HG03039 (cell line): ENCODE measurements around the gene SYPL2.
"Not testable (repeated sequence)": the region's sequence is repeated elsewhere in the genome, so short reads cannot be mapped to it uniquely, and the experiment has no call there.

Experiments used
- ATAC-seq: cut with Tn5 transposase; IDR thresholded peaks from one replicate; pipeline ENCODE4 v1.9.1; 2021; ENCODE audit warnings: mild to moderate bottlenecking, moderate library complexity; ENCODE audit not compliant: unreplicated experiment

SYPL2 gene

DNA sequence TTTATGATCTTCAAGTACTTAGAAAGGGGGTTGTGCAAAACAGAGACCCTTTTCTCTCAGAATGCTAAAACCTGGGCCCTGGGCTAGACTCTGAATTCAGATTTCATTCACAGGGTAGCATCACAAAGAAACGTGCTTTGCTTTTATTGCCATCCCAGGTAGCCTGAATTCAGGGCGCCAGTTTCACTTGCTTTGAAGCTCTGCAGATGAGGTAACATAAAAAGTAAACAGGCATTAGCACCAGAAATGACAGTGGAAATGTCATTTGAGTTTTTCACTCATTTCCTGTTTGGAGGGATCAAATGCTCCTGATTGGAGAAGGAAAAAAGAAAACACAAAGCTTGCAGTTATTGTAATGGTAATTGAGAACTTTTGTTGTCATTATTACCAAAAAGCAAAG, 2.6 kb downstream of the SYPL2 start:
- no peak for ATAC-seq

DNA sequence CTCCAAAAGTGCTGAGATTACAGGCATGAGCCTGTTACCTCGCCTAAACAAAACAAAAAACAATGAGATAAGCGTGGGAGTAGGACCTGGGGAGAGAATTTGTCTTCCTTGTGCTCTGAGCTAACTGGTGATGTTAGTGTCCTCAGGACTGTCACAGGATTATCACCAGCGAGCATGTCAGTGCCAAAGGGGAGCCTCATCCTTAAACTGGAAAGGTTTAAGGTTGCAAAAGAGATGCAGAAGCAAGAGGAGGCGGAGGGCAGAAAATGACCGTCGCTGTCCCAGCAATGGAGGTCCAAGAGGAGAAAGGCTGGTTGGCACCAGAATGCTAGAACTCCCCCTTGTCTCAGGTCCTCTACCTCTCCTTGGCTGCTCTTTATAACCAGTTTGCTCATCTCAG, 3.9 kb downstream of the SYPL2 start:
- no peak for ATAC-seq

DNA sequence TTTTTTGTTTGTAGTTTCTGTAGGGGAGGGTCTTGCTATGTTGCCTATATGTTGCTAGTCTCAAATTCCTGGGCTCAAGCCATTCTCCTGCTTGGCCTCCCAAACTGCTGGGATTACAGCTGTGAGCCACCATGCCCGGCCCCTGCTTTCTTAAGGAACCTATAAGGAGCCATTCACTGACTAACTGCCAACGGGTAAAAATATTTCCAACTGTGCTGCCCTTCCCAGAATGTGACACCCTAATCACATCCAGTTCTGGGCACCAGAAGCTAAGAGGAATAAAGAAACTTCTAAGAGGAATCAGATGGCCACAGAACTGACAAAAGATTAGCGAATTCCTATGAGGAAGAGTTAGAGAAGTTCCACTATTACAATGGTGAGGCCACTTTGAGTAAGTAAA, 6.4 kb downstream of the SYPL2 start:
- ATAC-seq, result no peak

DNA sequence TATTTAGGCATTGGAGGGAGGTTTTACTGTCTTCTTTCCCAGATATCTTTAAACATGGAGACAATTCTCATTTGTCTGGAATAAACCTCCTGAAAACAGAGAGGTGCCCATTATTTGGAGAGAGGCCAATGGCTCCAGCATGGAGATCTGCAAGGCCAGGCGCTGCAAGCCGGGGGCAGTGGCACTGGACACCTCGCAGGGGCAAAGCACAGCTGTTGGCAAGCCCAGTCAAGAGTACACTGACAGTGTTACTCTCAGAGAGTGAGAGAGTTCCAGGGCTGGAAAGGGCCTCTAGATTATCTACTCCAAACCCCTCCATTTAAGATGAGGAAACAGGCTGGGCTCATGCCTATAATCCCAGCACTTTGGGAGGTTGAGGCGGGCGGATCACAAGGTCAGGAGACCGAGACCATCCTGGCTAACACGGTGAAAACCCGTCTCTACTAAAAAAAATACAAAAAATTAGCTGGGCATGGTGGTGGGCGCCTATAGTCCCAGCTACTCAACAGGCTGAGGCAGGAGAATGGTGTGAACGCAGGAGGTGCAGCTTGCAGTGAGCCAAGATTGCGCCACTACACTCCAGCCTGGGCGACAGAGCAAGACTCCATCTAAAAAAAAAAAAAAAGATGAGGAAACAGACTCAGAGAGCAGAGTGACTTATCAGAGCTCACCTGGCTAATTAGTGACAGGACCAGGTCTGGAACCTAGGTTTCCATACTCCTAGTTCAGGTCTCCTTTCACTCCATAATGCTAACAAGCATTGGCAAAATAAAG, 7.1 kb downstream of the SYPL2 start:
- not testable (repeated sequence) for ATAC-seq

DNA sequence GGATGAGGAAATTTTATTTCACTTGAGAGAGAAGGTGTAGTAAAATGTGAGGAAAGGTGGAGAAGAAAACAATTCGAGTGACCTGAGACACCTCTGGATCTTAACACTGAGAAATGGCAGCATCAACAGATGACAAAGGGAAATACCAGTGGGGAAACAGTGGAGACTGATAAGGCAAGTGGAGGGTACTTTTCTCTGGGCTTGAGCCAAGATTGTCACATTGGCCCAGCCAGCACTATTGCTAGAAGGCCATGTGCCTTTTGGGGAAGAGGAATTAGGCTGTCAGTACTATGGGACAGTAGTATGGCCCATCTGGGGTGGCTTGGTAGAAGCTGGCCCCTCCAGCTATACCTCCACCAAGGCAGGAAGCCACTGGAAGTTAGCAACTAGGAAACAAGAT, 8.4 kb downstream of the SYPL2 start:
- ATAC-seq, result no peak

DNA sequence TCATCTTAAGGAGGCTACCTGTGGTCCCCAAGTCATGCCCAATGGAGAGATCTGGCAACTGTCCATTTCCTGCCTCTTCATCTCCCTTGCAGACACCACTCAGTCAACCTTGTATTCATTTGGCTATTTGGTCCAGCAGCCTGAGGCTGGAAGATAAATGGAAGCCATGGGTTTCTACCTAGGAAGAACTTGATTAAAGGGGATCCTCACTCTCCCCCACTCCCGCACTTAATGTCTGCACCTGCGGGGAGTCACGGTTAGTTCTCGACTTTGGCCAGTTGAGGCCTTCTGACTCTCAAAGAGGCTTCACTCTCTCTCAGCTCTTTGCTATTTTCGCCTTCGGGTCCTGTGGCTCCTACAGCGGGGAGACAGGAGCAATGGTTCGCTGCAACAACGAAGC, 8.9 kb downstream of the SYPL2 start:
- no peak for ATAC-seq

DNA sequence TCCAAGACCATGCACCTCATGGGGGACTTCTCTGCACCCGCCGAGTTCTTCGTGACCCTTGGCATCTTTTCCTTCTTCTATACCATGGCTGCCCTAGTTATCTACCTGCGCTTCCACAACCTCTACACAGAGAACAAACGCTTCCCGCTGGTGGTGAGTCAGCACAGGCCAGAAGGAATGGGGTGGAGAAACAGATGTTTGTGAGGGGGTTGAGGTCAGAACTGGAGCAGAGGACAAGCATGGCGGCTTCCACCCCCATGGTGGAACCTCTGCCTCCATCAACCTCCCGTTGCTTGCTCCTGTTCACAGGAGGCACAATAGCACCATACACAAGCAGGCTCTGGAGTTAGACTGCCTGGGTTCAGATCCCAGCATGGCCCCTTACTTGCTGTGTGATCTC, 10.5 kb downstream of the SYPL2 start:
- ATAC-seq, result no peak

DNA sequence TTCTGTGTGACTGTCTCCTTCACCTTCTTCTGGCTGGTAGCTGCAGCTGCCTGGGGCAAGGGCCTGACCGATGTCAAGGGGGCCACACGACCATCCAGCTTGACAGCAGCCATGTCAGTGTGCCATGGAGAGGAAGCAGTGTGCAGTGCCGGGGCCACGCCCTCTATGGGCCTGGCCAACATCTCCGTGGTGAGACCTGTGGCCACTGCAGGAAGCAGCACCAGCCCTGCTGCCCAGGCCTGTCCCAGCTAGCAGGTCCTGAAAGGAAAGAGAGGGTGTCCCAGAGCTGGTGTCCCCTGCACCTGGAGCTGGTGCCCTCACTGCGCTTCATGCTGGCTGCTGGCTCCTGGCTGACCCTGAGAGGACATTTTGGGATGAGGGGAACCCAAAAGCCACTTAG, 11.5 kb downstream of the SYPL2 start:
- no peak for ATAC-seq

DNA sequence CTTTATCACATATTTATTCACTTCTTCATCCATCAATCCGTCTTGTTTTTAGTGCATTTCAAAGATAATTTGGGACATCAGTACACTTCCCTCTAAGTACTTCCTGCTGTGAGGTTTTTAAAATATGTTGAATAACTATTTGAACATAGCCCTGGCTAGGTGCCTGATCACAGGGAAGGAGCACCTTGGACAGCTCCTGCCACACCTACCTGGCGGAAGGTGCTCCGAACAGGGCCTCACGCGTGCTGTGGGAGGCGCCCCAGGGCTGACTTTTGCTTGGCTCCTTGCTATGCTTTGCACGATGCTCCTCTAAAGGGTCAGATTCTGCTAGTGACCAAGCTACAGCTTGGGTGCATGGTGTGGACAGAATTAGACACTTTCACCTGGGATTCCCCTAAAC, 12.5 kb downstream of the SYPL2 start:
- no peak for ATAC-seq

DNA sequence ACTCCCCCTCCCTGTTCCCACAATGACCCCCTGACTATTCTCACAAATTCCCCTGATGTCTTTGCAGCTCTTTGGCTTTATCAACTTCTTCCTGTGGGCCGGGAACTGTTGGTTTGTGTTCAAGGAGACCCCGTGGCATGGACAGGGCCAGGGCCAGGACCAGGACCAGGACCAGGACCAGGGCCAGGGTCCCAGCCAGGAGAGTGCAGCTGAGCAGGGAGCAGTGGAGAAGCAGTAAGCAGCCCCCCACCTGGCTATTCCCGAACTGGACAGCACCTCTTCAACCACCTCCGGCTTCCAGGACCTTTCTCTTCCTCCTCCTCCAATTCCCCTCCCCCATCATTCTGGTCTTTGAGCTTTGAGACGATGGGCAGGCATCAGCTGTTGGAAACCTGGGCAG, 13.0 kb downstream of the SYPL2 start:
- ATAC-seq, result no peak

DNA sequence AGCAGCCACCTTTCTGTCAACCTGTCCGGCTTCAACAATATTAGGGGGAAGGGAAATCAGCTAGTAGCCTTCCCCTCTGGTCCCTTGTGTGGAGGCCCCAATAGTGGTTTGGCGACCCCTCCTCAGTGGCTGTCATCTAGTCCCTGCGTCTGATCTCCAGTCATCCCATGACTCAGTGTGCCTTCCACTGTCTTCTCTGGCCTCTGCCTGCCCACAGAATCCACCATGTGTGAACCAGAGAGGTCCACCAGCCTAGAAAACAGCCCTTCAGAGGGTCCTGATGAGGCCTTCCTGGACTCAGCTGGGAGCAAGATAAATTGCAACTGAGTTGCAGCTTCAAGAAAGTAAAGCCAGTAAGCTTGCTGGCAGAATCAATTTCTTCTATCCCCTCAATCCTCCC, 13.6 kb downstream of the SYPL2 start:
- no peak for ATAC-seq

DNA sequence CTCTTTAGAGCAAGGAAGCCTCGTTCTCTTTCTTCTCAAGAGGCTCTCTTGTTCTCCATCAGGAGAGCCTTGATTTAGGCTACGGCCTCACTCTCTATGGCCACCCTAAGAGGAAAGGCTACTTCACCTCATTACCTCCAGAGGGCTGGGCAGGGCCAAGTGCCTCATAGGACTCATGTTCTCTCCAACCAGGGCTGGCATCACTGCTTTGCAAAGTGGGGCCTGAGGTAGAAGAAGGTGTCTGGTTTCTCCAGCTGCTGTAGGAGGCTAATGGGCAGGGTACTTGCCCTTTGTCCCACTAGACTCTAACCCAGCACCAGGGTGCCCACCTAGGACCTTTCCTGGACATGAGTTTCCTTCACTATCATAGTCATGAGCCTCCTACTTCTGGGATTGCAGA, 15.3 kb downstream of the SYPL2 start:
- ATAC-seq, result no peak

DNA sequence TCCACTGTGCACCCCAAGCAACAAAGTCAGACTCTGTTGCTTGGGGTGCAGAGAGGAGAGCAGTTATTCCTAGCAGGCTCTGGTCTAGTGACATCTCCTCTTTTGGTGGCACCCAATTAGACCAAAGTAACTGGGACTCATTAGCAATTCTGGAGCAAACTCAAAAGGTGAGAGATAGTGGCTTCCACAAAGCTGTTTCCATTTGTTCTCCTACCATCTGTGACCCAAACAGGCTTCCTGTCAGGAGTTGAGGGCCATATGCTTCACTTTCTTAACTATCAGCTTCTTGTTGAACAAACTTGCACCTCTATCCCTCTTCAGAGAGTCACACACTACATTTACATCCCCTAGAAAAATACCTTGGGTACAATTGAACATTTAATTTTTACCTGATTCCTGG, 15.9 kb downstream of the SYPL2 start:
- no peak for ATAC-seq

DNA sequence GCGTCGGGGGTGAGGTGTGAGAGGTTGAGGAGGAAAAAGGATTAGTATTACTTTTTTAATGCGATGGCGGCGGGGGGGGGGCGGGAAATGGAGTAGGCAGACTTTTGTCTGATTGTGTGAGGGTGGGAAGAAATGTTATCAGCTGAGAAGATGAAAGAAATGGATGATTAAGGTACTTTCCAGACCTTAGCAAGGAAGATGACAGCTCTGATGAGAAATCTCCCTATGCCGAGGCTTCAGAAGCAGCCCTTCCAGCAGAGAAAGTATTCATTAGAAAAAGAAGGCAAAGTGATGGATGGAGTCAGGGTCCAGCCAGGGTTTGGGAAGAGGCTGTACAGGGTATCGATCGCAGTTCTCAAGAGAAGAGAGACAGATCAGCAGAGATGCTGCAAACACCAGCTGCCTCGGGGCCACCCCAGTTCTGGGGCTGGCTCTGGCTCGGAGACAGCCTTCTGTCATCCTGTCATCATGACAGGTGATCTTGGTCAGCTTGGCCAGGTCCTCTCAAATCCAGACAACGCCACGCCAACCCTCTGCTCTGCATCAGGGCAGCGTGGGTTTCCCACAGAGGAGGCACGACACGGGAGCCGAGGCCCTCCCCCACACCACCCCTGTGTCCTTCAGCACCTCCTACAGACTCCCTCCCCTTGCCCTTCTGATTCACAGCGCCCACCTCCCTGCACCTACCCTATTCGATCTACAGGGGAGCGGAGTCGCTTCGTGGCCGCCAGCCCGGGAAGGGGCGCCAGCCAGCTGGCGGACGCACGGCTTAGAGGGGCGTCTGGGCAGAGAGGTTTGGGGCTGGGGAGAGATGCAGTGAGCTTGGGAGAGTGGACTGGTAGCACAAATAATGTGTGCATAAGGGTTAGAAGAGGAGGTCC, 16.7 kb downstream of the SYPL2 start:
- peak; percentile 8 for ATAC-seq

DNA sequence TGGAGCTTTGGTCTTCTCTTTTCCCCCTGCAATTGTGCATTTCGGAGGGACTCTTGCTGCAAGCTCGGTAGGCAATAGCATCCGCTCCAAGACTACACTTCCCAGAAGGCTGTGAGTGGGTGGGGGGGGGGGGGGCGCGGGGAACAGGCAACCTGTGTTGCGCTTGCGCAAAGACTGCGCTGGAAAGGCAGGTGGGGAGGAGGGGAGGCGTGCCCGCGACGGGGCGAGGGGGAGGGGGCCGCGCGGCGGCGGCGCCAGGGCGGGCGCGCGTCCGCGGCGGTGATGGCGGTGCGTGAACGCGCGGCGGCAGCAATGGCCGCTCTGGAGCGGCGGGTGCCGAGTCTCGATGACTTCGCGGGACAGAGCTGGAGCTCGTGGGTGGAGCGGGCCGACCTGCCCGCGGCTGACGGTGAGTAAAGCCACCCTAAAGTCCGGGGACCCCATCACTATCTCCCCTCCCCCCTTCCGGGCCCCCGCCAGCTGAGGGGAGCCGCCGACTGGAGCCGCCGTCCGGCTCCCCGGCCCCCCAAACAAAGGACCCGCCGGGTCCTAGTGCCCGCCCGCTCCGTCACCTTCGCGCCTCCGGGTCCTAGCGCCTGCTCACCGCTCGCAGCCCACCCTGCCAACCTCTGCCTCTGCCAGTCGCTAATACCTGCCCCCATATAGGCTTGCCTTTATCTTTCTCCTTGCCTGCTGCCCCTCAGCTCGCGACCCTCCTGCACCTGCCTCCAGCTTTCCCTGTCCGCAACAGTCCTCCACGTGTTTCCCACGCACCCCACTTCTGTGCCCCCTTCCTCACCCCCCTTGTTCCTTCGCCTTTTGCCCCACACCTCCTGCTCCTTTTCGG, 17.5 kb downstream of the SYPL2 start, which contains the start of gene ATXN7L2:
Gene ATXN7L2, plus strand, starts transcription at position 234 of the 847 bp plus-strand sequence. Its CDS starts 49 bp downstream, at position 283.
- peak; percentile 72 for ATAC-seq

DNA sequence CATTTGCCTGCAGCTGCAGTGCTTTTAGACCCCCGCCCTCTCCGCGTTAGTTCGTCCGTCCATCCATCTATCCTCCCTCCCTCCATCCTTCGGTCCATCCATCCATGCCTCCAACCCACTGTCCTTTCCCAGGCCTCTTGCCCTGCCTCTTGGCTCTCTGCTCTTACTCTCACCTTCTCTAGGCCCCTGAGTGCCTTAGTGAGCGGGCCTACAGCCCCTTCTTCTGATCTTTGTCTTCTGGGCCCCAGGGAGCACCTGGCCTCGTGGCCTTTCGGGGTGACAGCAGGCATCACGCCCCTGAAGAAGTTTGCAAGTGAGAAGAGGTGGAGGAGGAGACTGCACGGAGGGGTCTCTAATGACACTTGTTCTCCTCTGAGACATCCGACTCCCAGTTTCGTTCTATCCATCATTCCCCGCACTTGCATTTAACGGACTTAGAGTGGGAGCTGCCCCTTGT, 18.2 kb downstream of the SYPL2 start:
- ATAC-seq, result no peak

DNA sequence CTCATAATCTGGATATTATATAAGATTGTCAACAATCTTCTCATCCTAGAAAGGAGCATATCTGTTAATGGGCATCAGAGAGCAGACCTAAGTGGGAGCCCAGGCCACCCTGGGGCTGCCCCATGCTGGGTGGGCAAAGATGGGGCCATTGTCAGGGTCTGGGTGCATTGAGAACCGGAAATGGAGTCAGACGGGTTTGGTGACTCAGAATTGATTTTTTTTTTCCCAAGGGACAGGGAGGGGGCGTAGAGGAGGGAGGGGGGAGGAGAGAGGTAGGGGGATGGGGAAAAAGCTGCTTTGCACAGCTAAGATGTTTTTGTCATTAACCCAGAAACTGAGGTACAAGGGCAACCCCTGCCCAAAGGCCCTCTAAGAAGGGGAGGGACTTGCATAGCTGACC, 18.7 kb downstream of the SYPL2 start:
- ATAC-seq, result no peak

DNA sequence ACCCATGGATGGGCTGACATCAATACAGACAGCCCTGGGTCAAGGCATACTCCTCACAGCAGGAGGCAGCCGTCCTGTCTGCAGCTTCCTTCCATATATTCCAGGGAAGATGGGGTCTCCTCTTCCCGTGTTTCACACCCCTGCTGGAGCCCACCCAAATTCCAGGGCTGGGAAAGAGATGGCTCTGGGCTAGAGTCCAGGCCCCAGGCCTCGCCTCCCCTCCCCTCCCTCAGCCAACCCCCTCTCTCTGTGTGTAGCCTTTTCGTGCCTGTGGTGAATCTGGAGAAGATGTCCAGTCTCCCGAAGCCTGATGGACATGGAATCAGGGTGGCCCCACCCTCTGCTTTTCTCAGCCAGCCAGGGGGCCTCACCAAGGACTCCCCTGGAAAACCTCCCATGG, 20.9 kb downstream of the SYPL2 start:
- no peak for ATAC-seq

DNA sequence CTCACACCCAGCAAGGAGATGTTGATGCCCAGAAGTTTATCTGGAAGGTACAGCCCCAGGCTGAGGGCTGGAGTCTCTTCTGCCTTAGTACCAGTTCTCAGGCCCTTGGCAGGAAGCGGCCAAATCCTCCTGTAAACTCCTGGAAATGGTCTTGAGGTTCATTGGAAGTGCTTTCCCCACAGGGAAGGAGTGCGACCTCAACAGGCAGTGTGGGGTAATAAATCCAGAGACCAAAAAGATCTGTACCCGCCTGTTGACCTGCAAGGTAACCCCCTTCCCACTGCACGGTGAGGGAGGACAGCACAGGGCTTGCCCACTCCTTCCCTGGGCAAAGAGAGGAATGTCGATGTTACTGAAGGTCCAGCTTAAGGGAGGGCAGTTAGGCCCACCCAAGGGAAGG, 21.9 kb downstream of the SYPL2 start:
- ATAC-seq, result no peak

DNA sequence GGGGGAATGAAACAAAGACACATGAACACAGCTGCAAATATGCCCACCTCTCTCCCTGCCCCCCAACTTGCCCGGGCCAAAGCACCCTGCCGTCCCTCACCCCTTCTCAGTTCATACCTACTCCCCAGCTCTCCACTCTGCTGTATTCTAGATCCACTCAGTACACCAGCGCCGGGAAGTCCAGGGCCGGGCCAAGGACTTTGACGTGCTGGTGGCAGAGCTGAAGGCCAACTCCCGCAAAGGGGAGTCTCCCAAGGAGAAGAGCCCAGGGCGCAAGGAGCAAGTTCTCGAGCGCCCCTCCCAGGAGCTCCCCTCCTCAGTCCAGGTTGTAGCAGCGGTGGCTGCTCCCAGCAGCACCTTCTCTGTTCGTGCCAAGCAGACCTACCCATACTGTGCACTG, 22.4 kb downstream of the SYPL2 start:
- no peak for ATAC-seq
